Measurements from ENCODE around the gene LRRC45.

GRCh38 chr17:82060001-82060380, 36.9 kb downstream of the LRRC45 start:
- no peak for TF ChIP-seq SMAD3 (CRISPR knock-in tag; IDR thresholded peaks at IDR 0.05; ENCODE audit: borderline replicate concordance)
- TF ChIP-seq TCF7 (CRISPR knock-in tag; IDR thresholded peaks at IDR 0.05; ENCODE audit: low read depth), result no peak
- TF ChIP-seq MAX (CRISPR knock-in tag; IDR thresholded peaks at IDR 0.05), result no peak
- no peak for TF ChIP-seq CTCF (IDR thresholded peaks at IDR 0.05)
- no peak for TF ChIP-seq ZNF317 (CRISPR knock-in tag; IDR thresholded peaks at IDR 0.05; ENCODE audit: borderline replicate concordance, low read depth)

All from WTC11 (cell line).